ENCODE measurements around the gene EGFR. TPM values are rescaled to one million over a fixed set of nuclear protein-coding genes. Genes with fewer than 3 reads are reported as not detected.

EGFR gene
- total RNA-seq, 1 donor from 2014 or later, result 67.2 TPM

DNA sequence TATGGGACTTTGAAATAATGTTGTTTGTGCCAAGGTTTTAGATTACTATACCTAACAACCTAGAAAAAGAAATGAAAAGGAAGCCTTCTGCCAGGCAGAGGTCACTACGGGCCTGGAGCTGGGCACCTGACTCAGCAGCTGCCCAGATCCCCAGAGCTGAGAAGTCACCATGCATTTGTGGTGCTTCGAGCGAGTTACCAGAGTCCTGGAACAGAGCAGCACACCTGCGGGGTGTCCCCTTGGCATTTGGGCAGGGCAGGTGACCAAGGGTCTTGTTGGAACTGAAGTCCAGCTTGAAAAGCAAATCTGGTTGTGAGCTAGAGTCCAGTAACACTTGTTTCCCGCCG, 25.5 kb downstream of the EGFR start:
- no peak for DNase-seq (ENCODE audit: low read depth)
- Histone ChIP-seq H3K36me3 (ENCODE audit: control insufficient read depth, insufficient read depth, low read length) (no peaks in the 10 kb centered on the region), H3K4me3 (ENCODE audit: low read depth, low read length) (no peak overlapping the region), H3K27me3 (ENCODE audit: control insufficient read depth, insufficient read depth, low read length) (no peaks in the 10 kb centered on the region)
- TF ChIP-seq, protein P1, sequence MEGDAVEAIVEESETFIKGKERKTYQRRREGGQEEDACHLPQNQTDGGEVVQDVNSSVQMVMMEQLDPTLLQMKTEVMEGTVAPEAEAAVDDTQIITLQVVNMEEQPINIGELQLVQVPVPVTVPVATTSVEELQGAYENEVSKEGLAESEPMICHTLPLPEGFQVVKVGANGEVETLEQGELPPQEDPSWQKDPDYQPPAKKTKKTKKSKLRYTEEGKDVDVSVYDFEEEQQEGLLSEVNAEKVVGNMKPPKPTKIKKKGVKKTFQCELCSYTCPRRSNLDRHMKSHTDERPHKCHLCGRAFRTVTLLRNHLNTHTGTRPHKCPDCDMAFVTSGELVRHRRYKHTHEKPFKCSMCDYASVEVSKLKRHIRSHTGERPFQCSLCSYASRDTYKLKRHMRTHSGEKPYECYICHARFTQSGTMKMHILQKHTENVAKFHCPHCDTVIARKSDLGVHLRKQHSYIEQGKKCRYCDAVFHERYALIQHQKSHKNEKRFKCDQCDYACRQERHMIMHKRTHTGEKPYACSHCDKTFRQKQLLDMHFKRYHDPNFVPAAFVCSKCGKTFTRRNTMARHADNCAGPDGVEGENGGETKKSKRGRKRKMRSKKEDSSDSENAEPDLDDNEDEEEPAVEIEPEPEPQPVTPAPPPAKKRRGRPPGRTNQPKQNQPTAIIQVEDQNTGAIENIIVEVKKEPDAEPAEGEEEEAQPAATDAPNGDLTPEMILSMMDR (IDR thresholded peaks at IDR 0.05; ENCODE audit: insufficient read depth, low read length, poor library complexity, severe bottlenecking), result no peak

DNA sequence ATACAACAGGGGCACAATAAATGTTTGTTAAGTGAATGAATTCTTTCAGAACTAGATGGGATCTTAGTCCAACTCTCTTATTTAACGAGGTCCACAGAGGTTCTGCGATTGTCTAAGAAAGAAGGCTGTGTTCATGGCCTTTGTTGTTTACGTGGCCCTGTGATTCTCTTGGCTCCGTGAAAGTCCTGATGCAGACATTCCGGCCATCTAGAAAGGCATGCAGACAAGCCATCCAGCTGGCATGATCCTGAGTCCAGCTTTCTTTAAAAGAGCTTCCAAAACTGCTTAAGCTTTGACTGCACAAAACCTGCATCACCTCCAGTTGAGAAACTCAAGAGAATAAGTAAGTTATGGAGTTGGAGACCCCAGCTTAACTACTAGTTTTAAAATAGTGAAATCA, 26.0 kb downstream of the EGFR start:
- no peak overlapping the region for H3K4me3 ChIP-seq (ENCODE audit: low read depth, low read length)
- no peak for DNase-seq (ENCODE audit: low read depth)
- H3K36me3 ChIP-seq (ENCODE audit: control insufficient read depth, insufficient read depth, low read length), result no peaks in the 10 kb centered on the region
- TF ChIP-seq, protein P1 (IDR thresholded peaks at IDR 0.05; ENCODE audit: insufficient read depth, low read length, poor library complexity, severe bottlenecking), result no peak
- no peaks in the 10 kb centered on the region for H3K27me3 ChIP-seq (ENCODE audit: control insufficient read depth, insufficient read depth, low read length)

DNA sequence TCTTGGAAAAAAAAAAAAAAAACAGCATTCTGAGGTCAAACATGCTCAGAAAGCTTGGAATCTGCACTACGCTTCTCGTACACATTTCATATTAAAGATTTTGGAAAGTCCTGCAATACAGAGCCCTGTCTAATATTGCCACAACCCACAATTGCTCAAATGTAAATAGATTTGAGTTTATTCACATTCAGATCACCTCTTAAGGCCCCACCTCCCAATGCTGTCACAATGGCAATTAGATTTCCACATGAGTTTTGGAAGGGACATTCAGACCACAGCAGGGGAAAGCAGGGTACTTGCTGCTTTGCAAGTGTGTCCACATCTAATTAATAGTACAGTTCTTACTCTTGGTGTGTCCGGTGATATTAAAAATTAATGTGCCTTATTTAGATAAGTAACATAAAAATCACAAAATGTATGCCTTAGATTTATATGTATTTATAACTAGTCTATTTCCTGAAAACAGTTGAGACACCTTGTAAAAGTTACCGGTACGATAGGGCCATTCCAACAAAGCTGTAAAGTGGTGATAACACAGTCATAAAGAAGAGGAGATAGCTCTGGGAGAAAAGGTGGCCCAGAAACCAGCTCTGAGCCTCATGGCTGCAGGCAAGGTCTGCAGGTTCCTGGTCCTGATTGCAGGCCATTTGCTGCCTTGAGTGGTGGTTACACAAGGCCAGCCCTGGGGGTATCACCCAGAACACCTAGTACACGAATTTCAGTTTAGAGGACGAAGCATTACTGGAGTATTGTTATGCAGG, 27.9 kb downstream of the EGFR start:
- DNase-seq (ENCODE audit: low read depth), result no peak
- no peaks in the 10 kb centered on the region for H3K36me3 ChIP-seq (ENCODE audit: control insufficient read depth, insufficient read depth, low read length)
- H3K4me3 ChIP-seq (ENCODE audit: low read depth, low read length), result no peak overlapping the region
- H3K27me3 ChIP-seq (ENCODE audit: control insufficient read depth, insufficient read depth, low read length), result no peaks in the 10 kb centered on the region
- TF ChIP-seq, protein P1 (IDR thresholded peaks at IDR 0.05; ENCODE audit: insufficient read depth, low read length, poor library complexity, severe bottlenecking), result no peak

DNA sequence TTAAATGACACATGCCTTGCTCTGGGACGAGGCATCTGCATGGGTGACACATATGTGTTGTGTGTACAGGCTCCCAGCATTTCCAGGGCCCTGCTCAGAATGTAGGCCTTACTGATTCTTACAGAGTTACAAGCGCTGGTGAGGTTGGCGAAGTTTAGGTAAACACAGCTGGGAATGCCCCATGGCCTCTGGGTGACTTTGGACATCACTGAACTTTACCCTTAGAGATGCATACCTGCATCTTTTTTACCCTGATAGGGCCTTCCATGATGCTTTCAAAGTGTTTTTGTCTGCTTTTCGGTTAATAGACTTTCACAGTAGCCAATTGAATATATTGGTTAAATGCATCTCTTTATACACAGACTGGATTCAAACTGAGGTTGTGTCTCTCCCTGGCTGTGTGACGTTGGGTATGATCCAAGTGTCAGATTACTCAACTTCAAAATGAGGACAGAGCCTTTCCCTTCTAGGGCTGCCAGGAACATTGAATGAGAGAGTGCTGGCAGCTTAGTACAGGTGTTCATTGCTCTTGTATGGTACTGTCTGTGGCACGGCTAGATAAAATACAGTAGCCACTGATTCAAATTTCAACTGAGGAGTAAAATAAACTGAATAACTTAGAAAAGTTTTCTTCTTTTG, 29.5 kb downstream of the EGFR start:
- DNase-seq (ENCODE audit: low read depth), result no peak
- TF ChIP-seq, protein P1 (IDR thresholded peaks at IDR 0.05; ENCODE audit: insufficient read depth, low read length, poor library complexity, severe bottlenecking), result no peak
- H3K27me3 ChIP-seq (ENCODE audit: control insufficient read depth, insufficient read depth, low read length), result no peaks in the 10 kb centered on the region
- no peaks in the 10 kb centered on the region for H3K36me3 ChIP-seq (ENCODE audit: control insufficient read depth, insufficient read depth, low read length)
- H3K4me3 ChIP-seq (ENCODE audit: low read depth, low read length), result no peak overlapping the region

DNA sequence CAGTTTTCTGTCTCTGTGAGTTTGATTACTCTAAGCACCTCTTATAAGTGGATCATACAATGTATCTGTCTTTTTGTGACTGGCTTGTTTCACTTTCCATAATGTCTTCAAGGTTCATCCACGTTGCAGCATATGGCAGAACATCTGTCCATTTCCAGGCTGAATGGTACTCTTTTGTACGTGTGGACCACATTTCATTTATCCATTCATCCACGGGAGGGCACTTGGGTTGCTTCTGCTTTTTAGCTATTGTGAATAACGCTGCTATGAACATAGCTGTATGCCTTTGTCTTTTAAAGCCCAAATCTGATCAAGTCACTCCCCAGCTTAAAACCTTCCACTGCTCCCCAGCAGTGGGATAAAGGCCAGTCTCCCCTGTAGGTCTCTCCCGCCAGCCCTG, 31.5 kb downstream of the EGFR start:
- H3K27me3 ChIP-seq (ENCODE audit: control insufficient read depth, insufficient read depth, low read length), result no peaks in the 10 kb centered on the region
- no peak for DNase-seq (ENCODE audit: low read depth)
- H3K36me3 ChIP-seq (ENCODE audit: control insufficient read depth, insufficient read depth, low read length), result no peaks in the 10 kb centered on the region
- TF ChIP-seq, protein P1 (IDR thresholded peaks at IDR 0.05; ENCODE audit: insufficient read depth, low read length, poor library complexity, severe bottlenecking), result no peak
- H3K4me3 ChIP-seq (ENCODE audit: low read depth, low read length), result no peak overlapping the region
